A549 treated with CORT108297 at 1 μM for 4 hours (cell line): ENCODE results near the gene DLD. TPM values are rescaled to one million over a fixed set of nuclear protein-coding genes. Genes with fewer than 3 reads are reported as not detected.

ENCODE experiments used
- total RNA-seq: library from RNA; stranded (reverse); fragments of 200-300 nt; extraction: Qiagen RNA extraction; gene quantifications from 5 replicates; pipeline ENCODE4 v1.2.3, GENCODE V29; 2022

Gene DLD
- 91.1 to 127 TPM (median 93.0 TPM) in 5 replicates for total RNA-seq

GRCh38 chr7:107890962-107891635, at the start of gene DLD:
DLD (plus strand) TSS chr7:107891183; CDS start chr7:107891251, 68 bp downstream.

Other genes with a start within 250 kb of the DLD start
- gene SLC26A4, start 230.4 kb upstream of the DLD start, total RNA-seq: 0.02 to 0.13 TPM (median 0.05 TPM) in 5 replicates
- 27.4 to 55.2 TPM (median 29.8 TPM) in 5 replicates for gene CBLL1, start 147.0 kb upstream of the DLD start, total RNA-seq
- gene SLC26A3, start 88.0 kb upstream of the DLD start, total RNA-seq: not detected in 5 replicates
- 118 to 147 TPM (median 123 TPM) in 5 replicates for gene LAMB1, start 112.0 kb downstream of the DLD start, total RNA-seq
- 0.09 to 0.29 TPM (median 0.14 TPM) in 5 replicates for gene LAMB4, start 239.2 kb downstream of the DLD start, total RNA-seq